HepG2 (cell line): ENCODE data around the gene KATNBL1. TPM values are rescaled to one million over a fixed set of nuclear protein-coding genes. Genes with fewer than 3 reads are reported as not detected.
A peak's percentile ranks its signal among the peaks of the same experiment; 100 is the strongest.

Experiments used
- ATF5 ChIP-seq: sonication (generic); formaldehyde crosslinking; IDR thresholded peaks from 2 replicates; pipeline ENCODE4 v1.4.0; 2020; ENCODE audit warnings: mild to moderate bottlenecking, low read depth, missing genetic modification reagents
- CREBL2 ChIP-seq: sonication (generic); formaldehyde crosslinking; IDR thresholded peaks from 2 replicates; pipeline ENCODE4 v1.8.1; 2023; ENCODE audit warnings: missing genetic modification reagents, mild to moderate bottlenecking, borderline replicate concordance
- IKZF1 ChIP-seq: fragments of 450-650 bp; IDR thresholded peaks from 2 replicates; pipeline ENCODE4 v1.7.1; 2016
- KDM1A ChIP-seq: IDR thresholded peaks from 2 replicates; pipeline ENCODE4 v1.6.1; 2016; ENCODE audit warnings: missing compliant biosample characterization
- MATR3 ChIP-seq: sonication (generic); formaldehyde crosslinking; IDR thresholded peaks from 2 replicates; pipeline ENCODE4 v1.4.0; 2020; ENCODE audit warnings: missing genetic modification reagents
- MEF2D ChIP-seq: sonication (generic); formaldehyde crosslinking; IDR thresholded peaks from 2 replicates; pipeline ENCODE4 v1.5.1; 2020; ENCODE audit warnings: mild to moderate bottlenecking, missing genetic modification reagents
- MXD3 ChIP-seq: IDR thresholded peaks from 2 replicates; pipeline ENCODE4 v1.6.1; 2016; ENCODE audit warnings: mild to moderate bottlenecking, missing biosample characterization, missing genetic modification reagents
- PBX3 ChIP-seq: sonication (generic); formaldehyde crosslinking; IDR thresholded peaks from 2 replicates; pipeline ENCODE4 v1.8.1; 2023; ENCODE audit warnings: missing genetic modification reagents, inconsistent platforms, borderline replicate concordance
- ZNF234 ChIP-seq: sonication (generic); formaldehyde crosslinking; conservative IDR thresholded peaks from 2 replicates; pipeline ENCODE4 v1.5.1; 2020; ENCODE audit warnings: mild to moderate bottlenecking, missing genetic modification reagents
- ZNF501 ChIP-seq: sonication (generic); formaldehyde crosslinking; IDR thresholded peaks from 2 replicates; pipeline ENCODE4 v1.5.1; 2020; ENCODE audit warnings: mild to moderate bottlenecking, moderate library complexity, missing genetic modification reagents
- ZNF616 ChIP-seq: sonication (generic); formaldehyde crosslinking; IDR thresholded peaks from 2 replicates; pipeline ENCODE4 v1.5.0; 2020; ENCODE audit warnings: low read depth, mild to moderate bottlenecking, missing genetic modification reagents
- ZNF629 ChIP-seq: sonication (generic); formaldehyde crosslinking; conservative IDR thresholded peaks from 2 replicates; pipeline ENCODE4 v1.5.0; 2020; ENCODE audit warnings: missing genetic modification reagents
- ZNF670 ChIP-seq: sonication (generic); formaldehyde crosslinking; IDR thresholded peaks from 2 replicates; pipeline ENCODE4 v1.8.0; 2022; ENCODE audit warnings: mild to moderate bottlenecking, missing genetic modification reagents, borderline replicate concordance
- ZNF709 ChIP-seq: sonication (generic); formaldehyde crosslinking; IDR thresholded peaks from 2 replicates; pipeline ENCODE4 v1.5.0; 2020; ENCODE audit warnings: mild to moderate bottlenecking, missing genetic modification reagents
- ZNF749 ChIP-seq: sonication (generic); formaldehyde crosslinking; IDR thresholded peaks from 2 replicates; pipeline ENCODE4 v1.8.0; 2022; ENCODE audit warnings: mild to moderate bottlenecking, missing genetic modification reagents, moderate library complexity, borderline replicate concordance
- ZNF768 ChIP-seq: sonication (generic); formaldehyde crosslinking; IDR thresholded peaks from 2 replicates; pipeline ENCODE4 v1.4.0; 2020; ENCODE audit warnings: missing genetic modification reagents
- polyA plus RNA-seq, 8 experiments: library from polyadenylated mRNA; depleted of rRNA in 3 of 8; stranded (reverse) in 7 of 8; unstranded in 1 of 8; fragments of >200 nt; fragmentation: Illumina TruSeq in 4 of 8; extraction: Trizol in 4 of 8; gene quantifications; 2 replicates each; pipeline versions ENCODE4 v1.2.1 to v1.2.3, GENCODE V29; 2011 to 2016; ENCODE audit warnings: low read depth in 4 of 8, missing spikeins in 1 of 8, mixed read lengths in 1 of 8; ENCODE audit not compliant: insufficient read depth in 1 of 8
- total RNA-seq, 5 experiments: library from RNA; depleted of rRNA; stranded (reverse); fragments of >200 nt; fragmentation: Illumina TruSeq; extraction: Trizol; gene quantifications; 2 replicates each; pipeline ENCODE4 v1.2.3, GENCODE V29; 2016; ENCODE audit warnings: low read depth in 1 of 5
- TF ChIP-seq, protein P1 (sequence below): sonication (generic); formaldehyde crosslinking; IDR thresholded peaks from 2 replicates; pipeline ENCODE4 v1.4.0; 2020; ENCODE audit warnings: missing genetic modification reagents
- TF ChIP-seq, protein P2 (sequence below): sonication (generic); formaldehyde crosslinking; IDR thresholded peaks from 2 replicates; pipeline ENCODE4 v1.8.0; 2022; ENCODE audit warnings: mild to moderate bottlenecking, missing genetic modification reagents, borderline replicate concordance
- TF ChIP-seq, protein P3 (sequence below): sonication (generic); formaldehyde crosslinking; IDR thresholded peaks from 2 replicates; pipeline ENCODE4 v1.8.0; 2023; ENCODE audit warnings: mild to moderate bottlenecking, missing genetic modification reagents

The KATNBL1 gene
- total and polyA plus RNA-seq, 2 of the 13 experiments (the other 11 are each of a cell fraction or from before 2014, with no cell fraction given): 23.4 to 42.8 TPM

DNA sequence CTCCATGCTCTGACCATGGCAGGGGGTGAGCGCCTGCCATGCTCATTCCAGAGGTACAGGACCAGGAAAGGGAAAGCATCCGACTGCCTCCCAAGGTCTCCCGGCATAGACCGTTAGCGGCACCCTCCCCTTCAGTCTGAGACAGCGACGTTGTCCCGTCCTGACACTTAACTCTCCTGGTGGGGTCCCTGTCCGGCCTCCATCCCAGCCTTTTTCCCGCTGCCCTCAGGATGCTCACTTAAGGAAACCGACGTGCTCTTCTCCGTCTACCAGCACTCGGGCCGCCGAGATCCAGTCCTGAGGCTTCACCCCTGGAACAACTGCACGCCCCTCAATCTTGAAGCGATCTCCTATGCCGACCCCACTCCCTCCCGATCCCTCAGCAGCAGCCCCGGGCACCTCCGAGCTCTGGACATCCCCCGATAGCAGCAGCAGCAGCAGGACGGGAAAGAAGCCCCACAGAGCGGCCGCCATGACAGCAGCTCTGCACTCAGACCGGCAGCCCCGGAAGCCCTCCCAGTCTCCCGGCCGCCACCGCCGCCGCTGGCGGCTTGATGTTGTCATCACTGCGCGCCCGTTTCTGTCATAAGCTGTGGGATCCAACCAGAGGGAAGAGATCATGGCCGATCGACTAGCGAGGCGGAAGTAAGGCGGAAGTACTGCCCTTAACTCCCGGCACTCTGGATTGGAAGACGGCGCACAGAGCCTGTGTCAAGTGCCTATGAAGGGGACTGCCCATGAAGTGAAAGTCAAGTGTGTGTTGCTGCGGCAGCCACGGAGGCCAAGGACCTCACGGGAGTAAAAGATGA, 108.3 kb downstream of the KATNBL1 start, which contains the start of the genes EMC7 and PGBD4 (continued):
- TF ChIP-seq, protein P1, sequence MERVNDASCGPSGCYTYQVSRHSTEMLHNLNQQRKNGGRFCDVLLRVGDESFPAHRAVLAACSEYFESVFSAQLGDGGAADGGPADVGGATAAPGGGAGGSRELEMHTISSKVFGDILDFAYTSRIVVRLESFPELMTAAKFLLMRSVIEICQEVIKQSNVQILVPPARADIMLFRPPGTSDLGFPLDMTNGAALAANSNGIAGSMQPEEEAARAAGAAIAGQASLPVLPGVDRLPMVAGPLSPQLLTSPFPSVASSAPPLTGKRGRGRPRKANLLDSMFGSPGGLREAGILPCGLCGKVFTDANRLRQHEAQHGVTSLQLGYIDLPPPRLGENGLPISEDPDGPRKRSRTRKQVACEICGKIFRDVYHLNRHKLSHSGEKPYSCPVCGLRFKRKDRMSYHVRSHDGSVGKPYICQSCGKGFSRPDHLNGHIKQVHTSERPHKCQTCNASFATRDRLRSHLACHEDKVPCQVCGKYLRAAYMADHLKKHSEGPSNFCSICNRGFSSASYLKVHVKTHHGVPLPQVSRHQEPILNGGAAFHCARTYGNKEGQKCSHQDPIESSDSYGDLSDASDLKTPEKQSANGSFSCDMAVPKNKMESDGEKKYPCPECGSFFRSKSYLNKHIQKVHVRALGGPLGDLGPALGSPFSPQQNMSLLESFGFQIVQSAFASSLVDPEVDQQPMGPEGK (CRISPR knock-in tag): no peak
- TF ChIP-seq MEF2D (CRISPR knock-in tag) (no peak; the same call in 1 of the 2 replicates), KDM1A (CRISPR knock-in tag) (no peak; the same call in 1 of the 2 replicates), MXD3 (no peak), PBX3 (CRISPR knock-in tag) (no peak), ZNF768 (CRISPR knock-in tag) (peak; percentile 47), MATR3 (CRISPR knock-in tag) (no peak), CREBL2 (CRISPR knock-in tag) (0 out of 2 replicates have a peak, but pooled peaks have one; percentile 27), ATF5 (CRISPR knock-in tag) (0 out of 2 replicates have a peak, but pooled peaks have one; percentile 41), ZNF234 (no peak), ZNF749 (CRISPR knock-in tag) (peak; percentile 40; the same call in 1 of the 2 replicates), ZNF670 (no peak), ZNF709 (CRISPR knock-in tag) (no peak), ZNF501 (CRISPR knock-in tag) (peak; percentile 91), IKZF1 (no peak), ZNF629 (CRISPR knock-in tag) (no peak), ZNF616 (CRISPR knock-in tag) (no peak)
- TF ChIP-seq, protein P2, sequence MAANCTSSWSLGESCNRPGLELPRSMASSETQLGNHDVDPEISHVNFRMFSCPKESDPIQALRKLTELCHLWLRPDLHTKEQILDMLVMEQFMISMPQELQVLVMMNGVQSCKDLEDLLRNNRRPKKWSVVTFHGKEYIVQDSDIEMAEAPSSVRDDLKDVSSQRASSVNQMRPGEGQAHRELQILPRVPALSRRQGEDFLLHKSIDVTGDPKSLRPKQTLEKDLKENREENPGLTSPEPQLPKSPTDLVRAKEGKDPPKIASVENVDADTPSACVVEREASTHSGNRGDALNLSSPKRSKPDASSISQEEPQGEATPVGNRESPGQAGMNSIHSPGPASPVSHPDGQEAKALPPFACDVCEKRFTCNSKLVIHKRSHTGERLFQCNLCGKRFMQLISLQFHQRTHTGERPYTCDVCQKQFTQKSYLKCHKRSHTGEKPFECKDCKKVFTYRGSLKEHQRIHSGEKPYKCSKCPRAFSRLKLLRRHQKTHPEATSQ (CRISPR knock-in tag): no peak
- TF ChIP-seq, protein P3, sequence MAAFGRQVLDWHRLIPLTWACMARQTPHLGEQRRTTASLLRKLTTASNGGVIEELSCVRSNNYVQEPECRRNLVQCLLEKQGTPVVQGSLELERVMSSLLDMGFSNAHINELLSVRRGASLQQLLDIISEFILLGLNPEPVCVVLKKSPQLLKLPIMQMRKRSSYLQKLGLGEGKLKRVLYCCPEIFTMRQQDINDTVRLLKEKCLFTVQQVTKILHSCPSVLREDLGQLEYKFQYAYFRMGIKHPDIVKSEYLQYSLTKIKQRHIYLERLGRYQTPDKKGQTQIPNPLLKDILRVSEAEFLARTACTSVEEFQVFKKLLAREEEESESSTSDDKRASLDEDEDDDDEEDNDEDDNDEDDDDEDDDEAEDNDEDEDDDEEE (CRISPR knock-in tag): peak; percentile 65; the same call in 1 of the 2 replicates
